Adrenal gland (tissue), 19 donors: ENCODE data around the gene C2CD2L. TPM values are rescaled to one million over a fixed set of nuclear protein-coding genes. Genes with fewer than 3 reads are reported as not detected.
"Not testable (repeated sequence)": the region's sequence is repeated elsewhere in the genome, so short reads cannot be mapped to it uniquely, and the experiment has no call there.

Experiments used
- DNase-seq, 7 donors: peaks; one replicate each; pipeline ENCODE4 v3.0.0-alpha.2; 2019 to 2020
- H3K27ac ChIP-seq, 5 donors: fragments of 200-600 bp; sonication (generic) in 4 of 5; 1 replicate in 3 of 5; 2 replicates in 2 of 5; pipeline versions ENCODE4 v1.5.1 to v1.8.0; 2016 to 2020; ENCODE audit warnings: mild to moderate bottlenecking in 1 of 5
- H3K27me3 ChIP-seq: fragments of 200-600 bp; 2 replicates; pipeline ENCODE4 v1.8.0; 2021
- H3K36me3 ChIP-seq, 2 donors: fragments of 200-600 bp; replicated peaks in 1 of 2; 1 replicate in 1 of 2; 2 replicates in 1 of 2; pipeline versions ENCODE4 v1.5.1 to v1.8.0; 2018 to 2022
- H3K4me1 ChIP-seq, 2 donors: fragments of 200-600 bp; replicated peaks in 1 of 2; 1 replicate in 1 of 2; 2 replicates in 1 of 2; pipeline versions ENCODE4 v1.5.1 to v1.8.0; 2018 to 2021
- H3K4me3 ChIP-seq, 4 donors: fragments of 200-600 bp; sonication (generic) in 3 of 4; one replicate each; pipeline ENCODE4 v1.5.1; 2016 to 2018
- H3K9me3 ChIP-seq, 3 donors: fragments of 200-600 bp; sonication (generic) in 1 of 3; replicated peaks in 1 of 3; 1 replicate in 2 of 3; 2 replicates in 1 of 3; pipeline versions ENCODE4 v1.5.1 to v1.8.0; 2016 to 2021
- CTCF ChIP-seq, 6 experiments: fragments of 450-650 bp in 4 of 6; fragments of 200-600 bp in 2 of 6; sonication (generic) in 1 of 6; IDR thresholded peaks; 1 replicate in 5 of 6; 2 replicates in 1 of 6; pipeline versions ENCODE4 v1.5.1 to v1.8.0; 2016 to 2021; ENCODE audit warnings: antibody characterized with exemption in 6 of 6, mild to moderate bottlenecking in 2 of 6, moderate library complexity in 1 of 6
- POLR2A ChIP-seq, 2 donors: fragments of 450-650 bp; IDR thresholded peaks; one replicate each; pipeline ENCODE4 v1.6.1; 2017; ENCODE audit warnings: antibody characterized with exemption in 2 of 2, mild to moderate bottlenecking in 2 of 2, moderate library complexity in 1 of 2
- WGBS, 4 donors: extraction: QIAGEN DNeasy Blood & Tissue Kit in 2 of 4; methylation state at CpG; one replicate each; pipeline versions ENCODE4 v1.1.5 to v1.1.7; 2013 to 2017; 5-methylcytosine and 5-hydroxymethylcytosine counted together
- intact Hi-C, 2 donors: fragments of 100-400 bp; cut with DNase I; formaldehyde crosslinking; loops; one replicate each; pipeline versions ENCODE4 v1.14.1 to v1.15.0; 2022 to 2023
- long read RNA-seq, 10 donors: library from polyadenylated mRNA in 3 of 10; unstranded in 2 of 10; stranded (forward) in 1 of 10; transcript quantifications; one replicate each; pipeline ENCODE4 v2.0.0 and lab custom pipeline, GENCODE V29; 2021 to 2026
- polyA plus RNA-seq, 3 donors: library from polyadenylated mRNA; stranded (reverse); fragments of 200-250 nt in 2 of 3; fragments of 350-450 nt in 1 of 3; fragmentation: Illumina TruSeq in 1 of 3; extraction: RNeasy Lipid Tissue Mini Kit (QIAGEN cat#74804) in 1 of 3; gene quantifications; one replicate each; pipeline ENCODE4 v1.2.3, GENCODE V29; 2013 to 2014
- total RNA-seq, 9 donors: library from RNA; depleted of rRNA in 4 of 9; stranded (reverse); fragments of >200 nt in 4 of 9; fragments of 120-200 nt in 1 of 9; fragmentation: NEBNext Ultra II Directional in 1 of 9; extraction: Animal tissue kit (Norgen Biotek cat#: 25700) in 1 of 9; gene quantifications; one replicate each; pipeline versions ENCODE4 v1.1.0 to v1.2.4, GENCODE V29; 2013 to 2023
- donor health status: healthy with polysubstance abuse.
- donor health status: Bipolar disorder and iron deficiency.
- donor health status: DM: yes; HTN: yes; CAD: no.
- donor health status: DM: no; HTN: no; CAD: no.
- donor health status: DM: no; HTN: no; CAD: no.
- donor health status: DM: yes; HTN: yes; CAD: no.

C2CD2L gene
- 10 to 100 TPM in 6 of 9 donors, 1 to 10 TPM in 3; 4.5 to 14.2 (median 11.5) TPM for total RNA-seq
- 10 to 100 TPM in 2 of 3 donors, 1 to 10 TPM in 1; 8.1 to 15.8 (median 10.8) TPM for polyA plus RNA-seq
- long read RNA-seq, donor 1 = 0 reads
- long read RNA-seq, donor 2 = 0 reads
- long read RNA-seq, donor 3 = 0 reads
- long read RNA-seq, donor 4 = 0 reads
- long read RNA-seq, donor 5, full-length matches to known transcripts = 15 of 33 reads
- long read RNA-seq, donor 5, partial matches to known transcripts = 3 of 33 reads
- long read RNA-seq, donor 5, other reads (novel, unspliced or antisense) = 15 of 33 reads
- long read RNA-seq, donor 6, partial matches to known transcripts = 0 of 1 reads
- long read RNA-seq, donor 6, other reads (novel, unspliced or antisense) = 1 of 1 reads
- long read RNA-seq, donor 7 = 0 reads
- long read RNA-seq, donor 8, full-length matches to known transcripts = 2 of 2 reads
- long read RNA-seq, donor 8, partial matches to known transcripts = 0 of 2 reads
- long read RNA-seq, donor 8, other reads (novel, unspliced or antisense) = 0 of 2 reads
- long read RNA-seq, donor 9 = 0 reads
- long read RNA-seq, donor 10, partial matches to known transcripts = 0 of 1 reads
- long read RNA-seq, donor 10, other reads (novel, unspliced or antisense) = 0 of 1 reads

- Histone ChIP-seq H3K27ac (peak within 1 kb of the TSS in 4 of 5 donors; percentile 33 to 71 (median 62)), H3K27me3 (no peaks in the 10 kb centered on the region), H3K4me3 (peak within 1 kb of the TSS; percentile 21 to 95 (median 68)), H3K36me3 (peaks cover 0 to 13% of the 10 kb centered on the region in 2 donors), H3K4me1 (peaks cover 24 to 36% of the 10 kb centered on the region in 2 donors), H3K9me3 (no peaks in the 10 kb centered on the region)
- peak; percentile 85 to 95 (median 88) for DNase-seq
- TF ChIP-seq CTCF (IDR thresholded peaks at IDR 0.05) (no peak), POLR2A (IDR thresholded peaks at IDR 0.05) (peak; percentile 49 to 50)
- intact Hi-C loops = no loop called here
- 1 to 5% (median 2%) methylated on average over 9 to 49 of the region's 49 CpGs for WGBS, 4 donors
Measured at GRCh38 chr11:119106564-119107537, at the start of gene C2CD2L. TSS of gene C2CD2L (plus strand) at chr11:119107344. CDS start at chr11:119107742, 398 bp downstream.

GRCh38 chr11:119059128-119059527, 48.0 kb upstream of the C2CD2L start:
- not testable (repeated sequence) for DNase-seq, H3K9me3 ChIP-seq, H3K27ac ChIP-seq, H3K27me3 ChIP-seq, H3K4me3 ChIP-seq
- peaks cover 6 to 22% of the 10 kb centered on the region in 2 donors for H3K4me1 ChIP-seq
- intact Hi-C loops = loop anchor here in 1 of 2 donors (5.0 kb wide), 1 partner anchor 42 kb away; the partner anchor contains the start of genes RPS25 and TRAPPC4
- 87 to 90% (median 90%) methylated on average over 15 to 31 of the region's 35 CpGs; no CpG with 5 or more reads in 1 of the 4 donors for WGBS, 4 donors
- H3K36me3 ChIP-seq = peaks cover 0 to 12% of the 10 kb centered on the region in 2 donors

DNA sequence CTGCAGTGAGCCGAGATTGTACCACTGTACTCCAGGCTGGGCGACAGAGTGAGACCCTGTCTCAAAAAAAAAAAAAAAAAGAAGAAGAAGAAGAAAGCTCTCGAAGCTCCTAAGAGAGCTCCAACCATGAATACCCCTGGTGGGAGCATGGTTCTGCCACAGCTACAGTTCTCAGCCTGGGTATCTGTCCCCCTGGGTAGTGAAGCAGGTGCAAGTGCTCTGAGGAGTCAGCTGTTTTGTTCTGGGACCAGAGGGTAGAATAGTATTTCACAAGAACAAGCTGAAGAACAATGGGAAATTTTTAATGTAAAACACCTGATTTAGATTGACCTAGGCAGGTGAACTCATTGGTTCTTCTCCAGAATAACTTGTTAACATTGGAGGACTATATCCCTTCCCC, 45.9 kb upstream of the C2CD2L start:
- Histone ChIP-seq H3K27ac (no peak overlapping the region), H3K4me1 (peaks cover 2 to 10% of the 10 kb centered on the region in 2 donors), H3K36me3 (no peaks in the 10 kb centered on the region), H3K27me3 (no peaks in the 10 kb centered on the region), H3K9me3 (no peaks in the 10 kb centered on the region), H3K4me3 (no peak overlapping the region)
- 82 to 100% (median 95%) methylated on average over 3 of the region's 3 CpGs for WGBS, 4 donors
- intact Hi-C loops = no loop called here
- no peak for DNase-seq
- TF ChIP-seq CTCF (IDR thresholded peaks at IDR 0.05) (no peak), POLR2A (IDR thresholded peaks at IDR 0.05) (no peak)

GRCh38 chr11:119062779-119063178, 44.4 kb upstream of the C2CD2L start:
- Histone ChIP-seq H3K4me1 (peaks cover 6 to 10% of the 10 kb centered on the region in 2 donors), H3K4me3 (no peak overlapping the region), H3K27me3 (no peaks in the 10 kb centered on the region), H3K27ac (peak overlapping the region in 1 of 5 donors; percentile 47), H3K36me3 (no peaks in the 10 kb centered on the region), H3K9me3 (no peaks in the 10 kb centered on the region)
- no peak for TF ChIP-seq CTCF (IDR thresholded peaks at IDR 0.05)
- no peak for TF ChIP-seq POLR2A (IDR thresholded peaks at IDR 0.05)
- intact Hi-C loops = no loop called here
- 50 to 67% (median 52%) methylated on average over 5 of the region's 5 CpGs for WGBS, 4 donors
- DNase-seq = peak; percentile 37 to 83 (median 73)
